ENCODE results near the gene ANKRD7. TPM values are rescaled to one million over a fixed set of nuclear protein-coding genes. Genes with fewer than 3 reads are reported as not detected.

Gene ANKRD7
- polyA plus RNA-seq, 1 of the 3 experiments (the other 2 are of a cell fraction): 0.44 TPM

DNA sequence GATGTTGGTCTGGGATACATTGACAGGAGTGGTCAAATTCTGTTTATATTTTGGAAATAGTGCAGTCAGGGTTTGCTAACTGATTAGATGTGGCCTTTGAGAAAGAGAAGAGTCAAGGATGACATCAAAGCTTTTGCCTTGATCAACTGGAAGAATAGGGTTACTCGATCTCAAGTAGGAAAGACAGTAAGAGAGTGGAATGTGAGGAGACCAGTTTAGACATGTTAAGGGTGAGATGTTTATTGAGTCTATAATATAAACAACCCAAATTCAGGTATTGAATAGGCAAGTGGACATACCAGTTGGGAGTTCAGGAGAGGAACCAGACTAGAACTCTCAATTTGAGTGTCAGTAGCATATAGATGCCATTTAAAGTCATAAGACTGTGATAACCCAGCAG, 1.9 kb upstream of the ANKRD7 start:
- no peaks in the 10 kb centered on the region for H3K36me3 ChIP-seq (replicated peaks in 1 of 2; ENCODE audit: control insufficient read depth in 1 of 2, insufficient read depth in 2 of 2, low read length in 1 of 2)
- H3K4me2 ChIP-seq: no peak overlapping the region
- no peaks in the 10 kb centered on the region for H4K20me1 ChIP-seq (ENCODE audit: insufficient read depth)
- ChIA-PET CTCF (interaction anchor here (1.0 to 1.9 kb wide), 3 partner anchors 9 to 69 kb away, joined by 3 to 5 read pairs (median 4); no protein-coding TSS in a partner anchor), POLR2A (no interaction called here)
- H3K4me1 ChIP-seq (ENCODE audit: control insufficient read depth in 1 of 2, insufficient read depth in 2 of 2, low read depth in 1 of 2, low read length in 1 of 2): no peaks in the 10 kb centered on the region
- H3K9me3 ChIP-seq: no peaks in the 10 kb centered on the region
- no peaks in the 10 kb centered on the region for H3K9me2 ChIP-seq
- H3K27me3 ChIP-seq (ENCODE audit: insufficient read depth): no peaks in the 10 kb centered on the region
- TF ChIP-seq NRF1 (IDR thresholded peaks at IDR 0.05; ENCODE audit: low read depth, low read length) (no peak), MXI1 (IDR thresholded peaks at IDR 0.05; ENCODE audit: low read depth, low read length) (no peak), FOSL2 (IDR thresholded peaks at IDR 0.05; ENCODE audit: borderline replicate concordance, low read depth) (no peak), SIN3A (IDR thresholded peaks at IDR 0.05; ENCODE audit: borderline replicate concordance, low read depth, low read length) (no peak), TEAD4 (IDR thresholded peaks at IDR 0.05; ENCODE audit: borderline replicate concordance, insufficient read depth) (no peak), TAF1 (IDR thresholded peaks at IDR 0.05; ENCODE audit: borderline replicate concordance, low read depth, low read length) (no peak), EZH2phosphoT487 (IDR thresholded peaks at IDR 0.05; ENCODE audit: borderline replicate concordance, low read depth) (no peak), FOXM1 (IDR thresholded peaks at IDR 0.05; ENCODE audit: low read depth) (no peak)
- TF ChIP-seq, protein P1, sequence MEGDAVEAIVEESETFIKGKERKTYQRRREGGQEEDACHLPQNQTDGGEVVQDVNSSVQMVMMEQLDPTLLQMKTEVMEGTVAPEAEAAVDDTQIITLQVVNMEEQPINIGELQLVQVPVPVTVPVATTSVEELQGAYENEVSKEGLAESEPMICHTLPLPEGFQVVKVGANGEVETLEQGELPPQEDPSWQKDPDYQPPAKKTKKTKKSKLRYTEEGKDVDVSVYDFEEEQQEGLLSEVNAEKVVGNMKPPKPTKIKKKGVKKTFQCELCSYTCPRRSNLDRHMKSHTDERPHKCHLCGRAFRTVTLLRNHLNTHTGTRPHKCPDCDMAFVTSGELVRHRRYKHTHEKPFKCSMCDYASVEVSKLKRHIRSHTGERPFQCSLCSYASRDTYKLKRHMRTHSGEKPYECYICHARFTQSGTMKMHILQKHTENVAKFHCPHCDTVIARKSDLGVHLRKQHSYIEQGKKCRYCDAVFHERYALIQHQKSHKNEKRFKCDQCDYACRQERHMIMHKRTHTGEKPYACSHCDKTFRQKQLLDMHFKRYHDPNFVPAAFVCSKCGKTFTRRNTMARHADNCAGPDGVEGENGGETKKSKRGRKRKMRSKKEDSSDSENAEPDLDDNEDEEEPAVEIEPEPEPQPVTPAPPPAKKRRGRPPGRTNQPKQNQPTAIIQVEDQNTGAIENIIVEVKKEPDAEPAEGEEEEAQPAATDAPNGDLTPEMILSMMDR (IDR thresholded peaks at IDR 0.05): no peak
- TF ChIP-seq, protein P2, sequence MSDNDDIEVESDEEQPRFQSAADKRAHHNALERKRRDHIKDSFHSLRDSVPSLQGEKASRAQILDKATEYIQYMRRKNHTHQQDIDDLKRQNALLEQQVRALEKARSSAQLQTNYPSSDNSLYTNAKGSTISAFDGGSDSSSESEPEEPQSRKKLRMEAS (IDR thresholded peaks at IDR 0.05; ENCODE audit: low read depth): no peak
- TF ChIP-seq, protein P3, sequence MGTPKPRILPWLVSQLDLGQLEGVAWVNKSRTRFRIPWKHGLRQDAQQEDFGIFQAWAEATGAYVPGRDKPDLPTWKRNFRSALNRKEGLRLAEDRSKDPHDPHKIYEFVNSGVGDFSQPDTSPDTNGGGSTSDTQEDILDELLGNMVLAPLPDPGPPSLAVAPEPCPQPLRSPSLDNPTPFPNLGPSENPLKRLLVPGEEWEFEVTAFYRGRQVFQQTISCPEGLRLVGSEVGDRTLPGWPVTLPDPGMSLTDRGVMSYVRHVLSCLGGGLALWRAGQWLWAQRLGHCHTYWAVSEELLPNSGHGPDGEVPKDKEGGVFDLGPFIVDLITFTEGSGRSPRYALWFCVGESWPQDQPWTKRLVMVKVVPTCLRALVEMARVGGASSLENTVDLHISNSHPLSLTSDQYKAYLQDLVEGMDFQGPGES (IDR thresholded peaks at IDR 0.05; ENCODE audit: low read depth, low read length): no peak
- TF ChIP-seq, protein P4, sequence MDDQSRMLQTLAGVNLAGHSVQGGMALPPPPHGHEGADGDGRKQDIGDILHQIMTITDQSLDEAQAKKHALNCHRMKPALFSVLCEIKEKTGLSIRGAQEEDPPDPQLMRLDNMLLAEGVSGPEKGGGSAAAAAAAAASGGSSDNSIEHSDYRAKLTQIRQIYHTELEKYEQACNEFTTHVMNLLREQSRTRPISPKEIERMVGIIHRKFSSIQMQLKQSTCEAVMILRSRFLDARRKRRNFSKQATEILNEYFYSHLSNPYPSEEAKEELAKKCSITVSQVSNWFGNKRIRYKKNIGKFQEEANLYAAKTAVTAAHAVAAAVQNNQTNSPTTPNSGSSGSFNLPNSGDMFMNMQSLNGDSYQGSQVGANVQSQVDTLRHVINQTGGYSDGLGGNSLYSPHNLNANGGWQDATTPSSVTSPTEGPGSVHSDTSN (IDR thresholded peaks at IDR 0.05): no peak
- TF ChIP-seq, protein P5, sequence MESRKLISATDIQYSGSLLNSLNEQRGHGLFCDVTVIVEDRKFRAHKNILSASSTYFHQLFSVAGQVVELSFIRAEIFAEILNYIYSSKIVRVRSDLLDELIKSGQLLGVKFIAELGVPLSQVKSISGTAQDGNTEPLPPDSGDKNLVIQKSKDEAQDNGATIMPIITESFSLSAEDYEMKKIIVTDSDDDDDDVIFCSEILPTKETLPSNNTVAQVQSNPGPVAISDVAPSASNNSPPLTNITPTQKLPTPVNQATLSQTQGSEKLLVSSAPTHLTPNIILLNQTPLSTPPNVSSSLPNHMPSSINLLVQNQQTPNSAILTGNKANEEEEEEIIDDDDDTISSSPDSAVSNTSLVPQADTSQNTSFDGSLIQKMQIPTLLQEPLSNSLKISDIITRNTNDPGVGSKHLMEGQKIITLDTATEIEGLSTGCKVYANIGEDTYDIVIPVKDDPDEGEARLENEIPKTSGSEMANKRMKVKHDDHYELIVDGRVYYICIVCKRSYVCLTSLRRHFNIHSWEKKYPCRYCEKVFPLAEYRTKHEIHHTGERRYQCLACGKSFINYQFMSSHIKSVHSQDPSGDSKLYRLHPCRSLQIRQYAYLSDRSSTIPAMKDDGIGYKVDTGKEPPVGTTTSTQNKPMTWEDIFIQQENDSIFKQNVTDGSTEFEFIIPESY (IDR thresholded peaks at IDR 0.05; ENCODE audit: borderline replicate concordance, low read depth): no peak
- no peak overlapping the region for H3K9ac ChIP-seq
- DNase-seq: no peak
- H3F3A ChIP-seq (replicated peaks; ENCODE audit: insufficient read depth): no peaks in the 10 kb centered on the region
- H3K4me3 ChIP-seq (ENCODE audit: low read depth in 2 of 2, low read length in 1 of 2): no peak overlapping the region
- 66% methylated on average over 1 of the region's 1 CpG for WGBS (ENCODE audit: low lambda C conversion rate)
- H2AFZ ChIP-seq (ENCODE audit: low read depth): no peak overlapping the region
- no peaks in the 10 kb centered on the region for H3K79me2 ChIP-seq (ENCODE audit: insufficient read depth)
- H3K27ac ChIP-seq (ENCODE audit: low read depth in 2 of 2, low read length in 1 of 2): no peak overlapping the region
